GM23338 (cell line): Measurements from ENCODE around the gene RUNDC3A.

ENCODE experiments used
- CREB1 ChIP-seq: fragments of 250-450 bp; sonication (Bioruptor Pico); IDR thresholded peaks from 2 replicates; pipeline ENCODE4 v1.5.0; 2020; ENCODE audit warnings: low read depth, mild to moderate bottlenecking, moderate library complexity
- EZH2 ChIP-seq: fragments of 200-600 bp; sonication (generic); IDR thresholded peaks from one replicate; pipeline ENCODE4 v1.8.0; 2017; ENCODE audit warnings: antibody characterized with exemption, mild to moderate bottlenecking, low read depth; ENCODE audit not compliant: unreplicated experiment
- EZH2phosphoT487 ChIP-seq: fragments of 200-600 bp; sonication (generic); IDR thresholded peaks from one replicate; pipeline ENCODE4 v1.8.1; 2018; ENCODE audit warnings: antibody characterized with exemption; ENCODE audit not compliant: unreplicated experiment
- JUNB ChIP-seq: IDR thresholded peaks from one replicate; pipeline ENCODE4 v1.6.1; 2016; ENCODE audit warnings: antibody characterized with exemption; ENCODE audit not compliant: unreplicated experiment
- NANOG ChIP-seq: IDR thresholded peaks from 2 replicates; pipeline ENCODE4 v1.6.1; 2016; ENCODE audit warnings: antibody characterized with exemption, borderline replicate concordance
- POLR2AphosphoS5 ChIP-seq: IDR thresholded peaks from 2 replicates; pipeline ENCODE4 v1.6.1; 2016; ENCODE audit warnings: antibody characterized with exemption, low read depth
- STAT1 ChIP-seq: IDR thresholded peaks from one replicate; pipeline ENCODE4 v1.6.1; 2016; ENCODE audit warnings: antibody characterized with exemption; ENCODE audit not compliant: unreplicated experiment
- ZNF114 ChIP-seq: fragments of 250-450 bp; sonication (Bioruptor Pico); IDR thresholded peaks from 2 replicates; pipeline ENCODE4 v1.5.0; 2020; ENCODE audit warnings: mild to moderate bottlenecking, moderate library complexity
- ZNF331 ChIP-seq: fragments of 250-450 bp; sonication (Bioruptor Pico); IDR thresholded peaks from 2 replicates; pipeline ENCODE4 v1.5.0; 2020; ENCODE audit warnings: low read depth, mild to moderate bottlenecking, moderate library complexity
- TF ChIP-seq, protein P1 (sequence below), 2 experiments: fragments of 200-600 bp in 1 of 2; sonication (generic) in 1 of 2; conservative IDR thresholded peaks; 2 replicates each; pipeline versions ENCODE4 v1.5.1 to v1.6.1; 2016 to 2017; ENCODE audit warnings: antibody characterized with exemption in 2 of 2, low read depth in 2 of 2, mild to moderate bottlenecking in 2 of 2, moderate library complexity in 1 of 2
- TF ChIP-seq, protein P2 (sequence below): IDR thresholded peaks from one replicate; pipeline ENCODE4 v1.6.1; 2018; ENCODE audit warnings: antibody characterized with exemption; ENCODE audit not compliant: unreplicated experiment
- TF ChIP-seq, protein P3 (sequence below): IDR thresholded peaks from 2 replicates; pipeline ENCODE4 v1.6.1; 2016; ENCODE audit warnings: antibody characterized with exemption

DNA sequence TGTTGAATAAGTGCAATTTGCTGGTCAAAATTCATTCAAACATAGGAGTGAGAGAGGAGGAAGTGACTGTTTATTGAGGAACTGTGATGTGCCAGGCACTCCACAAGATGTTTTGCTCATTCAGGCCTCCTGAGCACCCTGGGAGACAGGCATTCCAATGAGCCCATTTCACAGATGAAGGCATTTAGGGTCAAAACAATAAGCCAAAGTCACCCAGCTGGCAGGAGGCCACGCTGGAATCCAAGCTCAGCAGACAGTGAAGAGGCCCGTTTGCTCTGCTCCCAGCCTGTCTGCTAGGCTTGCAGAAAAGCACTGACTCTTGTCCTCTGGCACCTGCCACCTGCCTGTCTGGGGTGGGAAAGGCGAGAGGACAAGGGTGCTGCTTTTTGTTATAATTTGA is 26.3 kb downstream of the RUNDC3A start:
- TF ChIP-seq, protein P1, sequence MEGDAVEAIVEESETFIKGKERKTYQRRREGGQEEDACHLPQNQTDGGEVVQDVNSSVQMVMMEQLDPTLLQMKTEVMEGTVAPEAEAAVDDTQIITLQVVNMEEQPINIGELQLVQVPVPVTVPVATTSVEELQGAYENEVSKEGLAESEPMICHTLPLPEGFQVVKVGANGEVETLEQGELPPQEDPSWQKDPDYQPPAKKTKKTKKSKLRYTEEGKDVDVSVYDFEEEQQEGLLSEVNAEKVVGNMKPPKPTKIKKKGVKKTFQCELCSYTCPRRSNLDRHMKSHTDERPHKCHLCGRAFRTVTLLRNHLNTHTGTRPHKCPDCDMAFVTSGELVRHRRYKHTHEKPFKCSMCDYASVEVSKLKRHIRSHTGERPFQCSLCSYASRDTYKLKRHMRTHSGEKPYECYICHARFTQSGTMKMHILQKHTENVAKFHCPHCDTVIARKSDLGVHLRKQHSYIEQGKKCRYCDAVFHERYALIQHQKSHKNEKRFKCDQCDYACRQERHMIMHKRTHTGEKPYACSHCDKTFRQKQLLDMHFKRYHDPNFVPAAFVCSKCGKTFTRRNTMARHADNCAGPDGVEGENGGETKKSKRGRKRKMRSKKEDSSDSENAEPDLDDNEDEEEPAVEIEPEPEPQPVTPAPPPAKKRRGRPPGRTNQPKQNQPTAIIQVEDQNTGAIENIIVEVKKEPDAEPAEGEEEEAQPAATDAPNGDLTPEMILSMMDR (conservative IDR thresholded peaks at IDR 0.05; ENCODE audit: low read depth in 2 of 2): no peak
- TF ChIP-seq, protein P2, sequence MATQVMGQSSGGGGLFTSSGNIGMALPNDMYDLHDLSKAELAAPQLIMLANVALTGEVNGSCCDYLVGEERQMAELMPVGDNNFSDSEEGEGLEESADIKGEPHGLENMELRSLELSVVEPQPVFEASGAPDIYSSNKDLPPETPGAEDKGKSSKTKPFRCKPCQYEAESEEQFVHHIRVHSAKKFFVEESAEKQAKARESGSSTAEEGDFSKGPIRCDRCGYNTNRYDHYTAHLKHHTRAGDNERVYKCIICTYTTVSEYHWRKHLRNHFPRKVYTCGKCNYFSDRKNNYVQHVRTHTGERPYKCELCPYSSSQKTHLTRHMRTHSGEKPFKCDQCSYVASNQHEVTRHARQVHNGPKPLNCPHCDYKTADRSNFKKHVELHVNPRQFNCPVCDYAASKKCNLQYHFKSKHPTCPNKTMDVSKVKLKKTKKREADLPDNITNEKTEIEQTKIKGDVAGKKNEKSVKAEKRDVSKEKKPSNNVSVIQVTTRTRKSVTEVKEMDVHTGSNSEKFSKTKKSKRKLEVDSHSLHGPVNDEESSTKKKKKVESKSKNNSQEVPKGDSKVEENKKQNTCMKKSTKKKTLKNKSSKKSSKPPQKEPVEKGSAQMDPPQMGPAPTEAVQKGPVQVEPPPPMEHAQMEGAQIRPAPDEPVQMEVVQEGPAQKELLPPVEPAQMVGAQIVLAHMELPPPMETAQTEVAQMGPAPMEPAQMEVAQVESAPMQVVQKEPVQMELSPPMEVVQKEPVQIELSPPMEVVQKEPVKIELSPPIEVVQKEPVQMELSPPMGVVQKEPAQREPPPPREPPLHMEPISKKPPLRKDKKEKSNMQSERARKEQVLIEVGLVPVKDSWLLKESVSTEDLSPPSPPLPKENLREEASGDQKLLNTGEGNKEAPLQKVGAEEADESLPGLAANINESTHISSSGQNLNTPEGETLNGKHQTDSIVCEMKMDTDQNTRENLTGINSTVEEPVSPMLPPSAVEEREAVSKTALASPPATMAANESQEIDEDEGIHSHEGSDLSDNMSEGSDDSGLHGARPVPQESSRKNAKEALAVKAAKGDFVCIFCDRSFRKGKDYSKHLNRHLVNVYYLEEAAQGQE: no peak
- no peak for TF ChIP-seq EZH2phosphoT487
- no peak for TF ChIP-seq EZH2
- TF ChIP-seq ZNF331 (CRISPR knock-in tag): no peak
- TF ChIP-seq POLR2AphosphoS5: no peak
- TF ChIP-seq NANOG: no peak
- TF ChIP-seq CREB1 (CRISPR knock-in tag): no peak
- no peak for TF ChIP-seq JUNB
- TF ChIP-seq, protein P3, sequence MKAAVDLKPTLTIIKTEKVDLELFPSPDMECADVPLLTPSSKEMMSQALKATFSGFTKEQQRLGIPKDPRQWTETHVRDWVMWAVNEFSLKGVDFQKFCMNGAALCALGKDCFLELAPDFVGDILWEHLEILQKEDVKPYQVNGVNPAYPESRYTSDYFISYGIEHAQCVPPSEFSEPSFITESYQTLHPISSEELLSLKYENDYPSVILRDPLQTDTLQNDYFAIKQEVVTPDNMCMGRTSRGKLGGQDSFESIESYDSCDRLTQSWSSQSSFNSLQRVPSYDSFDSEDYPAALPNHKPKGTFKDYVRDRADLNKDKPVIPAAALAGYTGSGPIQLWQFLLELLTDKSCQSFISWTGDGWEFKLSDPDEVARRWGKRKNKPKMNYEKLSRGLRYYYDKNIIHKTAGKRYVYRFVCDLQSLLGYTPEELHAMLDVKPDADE: no peak
- TF ChIP-seq ZNF114 (CRISPR knock-in tag): no peak
- no peak for TF ChIP-seq STAT1
